Fibroblast of lung (primary cell): Measurements from ENCODE around the gene GATA5.

Experiments
- EZH2 ChIP-seq: IDR thresholded peaks from 2 replicates; pipeline ENCODE4 v1.5.1; 2012; ENCODE audit warnings: low read length, control low read depth, mild to moderate bottlenecking; ENCODE audit errors: missing control alignments
- TF ChIP-seq, protein P1 (sequence below), 2 donors: IDR thresholded peaks in 1 of 2; conservative IDR thresholded peaks in 1 of 2; 1 replicate in 1 of 2; 2 replicates in 1 of 2; pipeline ENCODE4 v1.5.1; 2011 to 2012; ENCODE audit warnings: low read length in 2 of 2, control low read depth in 1 of 2, inconsistent platforms in 1 of 2, low read depth in 1 of 2, mild to moderate bottlenecking in 1 of 2

DNA sequence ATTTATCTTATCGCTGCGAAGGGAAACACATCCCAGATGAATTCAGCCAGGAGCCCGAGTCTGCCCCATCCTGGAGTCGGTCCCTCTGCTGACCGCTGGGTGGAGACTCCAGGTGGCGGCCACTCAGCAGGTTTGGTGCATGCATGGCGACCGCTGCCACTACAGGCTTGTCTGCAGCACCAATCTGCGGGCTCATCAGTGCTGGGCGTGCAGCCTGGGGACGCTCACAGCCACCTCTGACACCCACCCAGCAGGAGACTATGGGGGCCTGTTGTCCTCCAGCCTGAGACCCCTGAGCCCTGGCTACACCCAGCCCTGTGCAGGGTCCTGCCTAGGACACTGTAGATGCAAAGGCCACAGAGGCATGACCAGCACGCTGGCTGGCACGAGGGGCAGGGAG is 40.5 kb upstream of the GATA5 start:
- TF ChIP-seq, protein P1, sequence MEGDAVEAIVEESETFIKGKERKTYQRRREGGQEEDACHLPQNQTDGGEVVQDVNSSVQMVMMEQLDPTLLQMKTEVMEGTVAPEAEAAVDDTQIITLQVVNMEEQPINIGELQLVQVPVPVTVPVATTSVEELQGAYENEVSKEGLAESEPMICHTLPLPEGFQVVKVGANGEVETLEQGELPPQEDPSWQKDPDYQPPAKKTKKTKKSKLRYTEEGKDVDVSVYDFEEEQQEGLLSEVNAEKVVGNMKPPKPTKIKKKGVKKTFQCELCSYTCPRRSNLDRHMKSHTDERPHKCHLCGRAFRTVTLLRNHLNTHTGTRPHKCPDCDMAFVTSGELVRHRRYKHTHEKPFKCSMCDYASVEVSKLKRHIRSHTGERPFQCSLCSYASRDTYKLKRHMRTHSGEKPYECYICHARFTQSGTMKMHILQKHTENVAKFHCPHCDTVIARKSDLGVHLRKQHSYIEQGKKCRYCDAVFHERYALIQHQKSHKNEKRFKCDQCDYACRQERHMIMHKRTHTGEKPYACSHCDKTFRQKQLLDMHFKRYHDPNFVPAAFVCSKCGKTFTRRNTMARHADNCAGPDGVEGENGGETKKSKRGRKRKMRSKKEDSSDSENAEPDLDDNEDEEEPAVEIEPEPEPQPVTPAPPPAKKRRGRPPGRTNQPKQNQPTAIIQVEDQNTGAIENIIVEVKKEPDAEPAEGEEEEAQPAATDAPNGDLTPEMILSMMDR (conservative IDR thresholded peaks at IDR 0.05 in 1 of 2, IDR thresholded peaks at IDR 0.05 in 1 of 2; ENCODE audit: low read depth in 1 of 2, low read length in 2 of 2): no peak
- no peak for TF ChIP-seq EZH2
